T-helper 2 cell treated with Interferon-gamma antibody and Interleukin-4, amounts not matched to agents 5 μg/mL and 100 μg/mL, for 36 hours (primary cell): ENCODE data around the gene POFUT2.

Experiments used
- DNase-seq: peaks from one replicate; pipeline ENCODE4 v3.0.0; 2021; ENCODE audit warnings: low spot score
- H3K27ac Mint-ChIP-seq: one replicate; pipeline ENCODE4 v1.8.0; 2021; ENCODE audit warnings: mild to moderate bottlenecking, mixed read lengths
- H3K27me3 Mint-ChIP-seq: one replicate; pipeline ENCODE4 v1.8.0; 2021; ENCODE audit warnings: low read depth, mixed read lengths
- H3K36me3 Mint-ChIP-seq: one replicate; pipeline ENCODE4 v1.8.0; 2021; ENCODE audit warnings: low read depth, mixed read lengths
- H3K4me1 Mint-ChIP-seq: one replicate; pipeline ENCODE4 v1.8.0; 2021; ENCODE audit warnings: low read depth, mixed read lengths
- H3K4me3 Mint-ChIP-seq: one replicate; pipeline ENCODE4 v1.8.0; 2022; ENCODE audit warnings: mild to moderate bottlenecking, moderate library complexity, mixed read lengths
- H3K9me3 Mint-ChIP-seq: one replicate; pipeline ENCODE4 v1.8.0; 2021; ENCODE audit warnings: mixed read lengths

Gene POFUT2

DNA sequence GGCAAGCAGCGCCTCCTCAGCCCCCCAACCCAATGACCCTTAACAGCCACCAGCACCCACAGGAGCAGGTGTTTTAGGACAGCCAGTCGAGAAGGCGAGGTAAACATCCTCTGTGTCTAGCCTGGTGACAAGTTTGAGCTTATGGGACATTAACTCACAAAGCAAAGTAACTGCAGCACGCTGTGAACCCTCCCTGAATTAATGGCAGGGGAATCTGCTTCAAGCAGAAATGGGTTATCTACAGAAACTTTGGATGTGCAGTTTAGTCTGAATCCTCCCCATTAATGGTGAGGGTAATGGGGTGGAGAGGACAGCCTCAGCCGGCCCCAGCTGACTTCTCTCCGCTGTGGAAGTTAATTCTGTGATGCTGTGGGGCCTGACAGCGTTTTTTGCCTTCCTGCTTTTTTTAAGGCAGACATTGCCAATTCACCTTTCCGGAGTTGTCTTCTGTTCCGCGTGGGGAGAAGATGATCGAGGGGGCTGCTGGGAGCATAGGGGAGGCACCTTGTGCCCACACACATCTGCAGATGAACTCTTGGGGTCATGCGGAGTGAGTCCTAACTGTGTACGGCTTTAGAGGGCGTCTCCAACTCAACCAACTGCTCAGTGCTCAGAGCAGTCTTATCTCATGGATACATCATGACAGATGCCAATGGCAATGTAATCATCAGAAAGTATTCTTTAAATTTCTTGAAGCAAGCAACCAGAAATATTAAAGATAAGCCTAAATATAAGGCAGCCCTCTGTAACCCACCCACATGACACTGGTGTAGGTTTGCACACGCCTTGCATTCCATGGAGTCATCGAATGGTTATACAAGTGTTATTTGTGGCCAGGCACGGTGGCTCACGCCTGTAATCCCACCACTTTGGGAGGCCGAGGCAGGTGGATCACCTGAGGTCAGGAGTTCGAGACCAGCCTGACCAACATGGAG is 41.0 kb downstream of the POFUT2 start:
- H3K27ac Mint-ChIP-seq: no peak overlapping the region
- H3K36me3 Mint-ChIP-seq: peaks cover 2% of the 10 kb centered on the region
- H3K27me3 Mint-ChIP-seq: peaks cover 17% of the 10 kb centered on the region
- H3K4me3 Mint-ChIP-seq: no peak overlapping the region
- peaks cover 20% of the 10 kb centered on the region for H3K9me3 Mint-ChIP-seq
- no peak for DNase-seq
- H3K4me1 Mint-ChIP-seq: no peaks in the 10 kb centered on the region

DNA sequence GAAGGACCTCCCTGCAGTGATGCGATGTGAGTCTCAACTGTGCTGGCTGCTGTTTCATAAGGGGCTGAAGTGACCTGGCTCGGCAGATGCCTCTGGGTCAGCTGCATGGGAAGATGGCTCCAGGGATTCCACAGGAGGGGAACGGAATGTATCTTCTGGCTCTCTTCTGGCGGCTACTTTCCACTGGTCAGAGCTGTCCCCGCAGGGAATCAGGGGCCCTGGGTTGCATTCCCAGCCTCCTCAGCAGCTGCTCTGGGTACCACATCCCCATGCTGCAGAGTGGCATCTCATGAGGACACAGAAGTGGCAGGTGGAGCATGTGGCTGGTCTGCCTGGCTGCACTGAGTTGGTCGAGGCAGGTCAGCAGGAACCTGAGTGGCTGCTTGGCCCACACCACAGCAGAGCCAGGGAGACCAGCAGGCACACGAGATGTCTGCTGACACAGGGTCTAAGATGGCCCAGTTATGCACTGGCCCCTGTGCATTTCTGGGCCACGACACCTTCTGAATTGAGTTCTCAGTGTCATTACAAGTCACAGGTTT is 42.8 kb downstream of the POFUT2 start:
- peaks cover 21% of the 10 kb centered on the region for H3K9me3 Mint-ChIP-seq
- H3K27ac Mint-ChIP-seq: no peak overlapping the region
- H3K27me3 Mint-ChIP-seq: peaks cover 22% of the 10 kb centered on the region
- no peak overlapping the region for H3K4me3 Mint-ChIP-seq
- H3K36me3 Mint-ChIP-seq: peaks cover 2% of the 10 kb centered on the region
- H3K4me1 Mint-ChIP-seq: no peaks in the 10 kb centered on the region
- no peak for DNase-seq

DNA sequence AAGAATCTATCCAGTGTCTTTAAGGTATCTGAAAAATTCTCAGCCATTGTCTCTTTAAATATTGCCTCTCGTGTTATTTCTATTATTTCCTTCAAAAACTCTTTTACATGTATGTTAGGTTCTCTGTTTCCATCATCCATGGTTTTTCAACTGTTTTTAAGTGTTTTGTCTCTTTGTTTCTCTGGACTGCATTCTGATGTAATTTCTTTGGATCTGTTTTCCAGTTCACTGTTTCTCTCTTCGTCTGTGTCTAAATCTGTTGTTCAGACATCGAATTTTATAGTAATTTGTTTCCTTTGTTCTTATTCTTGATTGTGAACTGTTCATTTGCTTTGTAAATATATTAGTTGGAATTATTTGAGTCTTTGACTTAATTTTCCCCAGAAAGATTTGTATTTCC is 44.1 kb downstream of the POFUT2 start:
- Mint-ChIP-seq H3K4me1 (no peaks in the 10 kb centered on the region), H3K27ac (no peak overlapping the region), H3K9me3 (peaks cover 21% of the 10 kb centered on the region), H3K4me3 (no peak overlapping the region), H3K36me3 (peaks cover 2% of the 10 kb centered on the region), H3K27me3 (peaks cover 29% of the 10 kb centered on the region)
- no peak for DNase-seq

DNA sequence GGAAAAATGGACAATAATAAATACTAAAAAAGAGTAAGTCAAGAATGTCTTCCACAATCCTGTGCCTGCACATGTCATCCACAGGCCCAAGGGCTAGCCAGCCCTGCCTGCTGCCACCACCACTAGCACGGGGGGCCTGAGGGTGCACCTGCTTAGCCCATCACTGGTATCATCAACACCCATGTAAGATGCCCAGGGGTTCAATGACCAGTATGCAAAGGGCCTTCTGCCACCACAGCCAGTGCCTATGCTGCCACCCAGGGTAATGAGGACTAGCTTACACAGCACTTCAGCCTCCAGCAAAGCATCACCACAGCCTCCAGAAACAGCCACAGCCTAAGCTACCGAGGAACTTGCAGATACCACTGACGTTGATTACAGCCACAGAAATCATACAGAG is 46.3 kb downstream of the POFUT2 start:
- Mint-ChIP-seq H3K4me1 (peaks cover 3% of the 10 kb centered on the region), H3K36me3 (peaks cover 2% of the 10 kb centered on the region), H3K4me3 (no peak overlapping the region), H3K27ac (no peak overlapping the region), H3K27me3 (peaks cover 36% of the 10 kb centered on the region), H3K9me3 (peaks cover 21% of the 10 kb centered on the region)
- no peak for DNase-seq

DNA sequence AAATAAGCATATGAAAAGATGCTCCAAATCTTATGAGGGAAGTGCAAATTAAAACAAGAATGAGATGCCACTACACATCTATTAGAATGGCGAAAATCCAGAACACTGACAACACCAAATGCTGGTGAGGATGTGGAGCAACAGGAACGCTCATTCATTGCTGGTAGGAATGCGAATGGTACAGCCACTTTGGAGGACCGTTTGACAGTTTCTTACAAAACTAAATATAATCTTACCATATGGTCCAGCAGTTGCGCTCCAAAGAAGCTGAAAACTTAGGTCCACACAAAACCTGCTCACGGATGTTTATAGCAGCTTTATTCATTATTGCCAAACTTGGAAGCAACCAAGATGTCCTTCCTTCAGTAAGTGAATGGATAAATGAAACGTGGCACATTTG is 50.3 kb downstream of the POFUT2 start:
- Mint-ChIP-seq H3K4me1 (peaks cover 3% of the 10 kb centered on the region), H3K36me3 (no peaks in the 10 kb centered on the region), H3K9me3 (peaks cover 5% of the 10 kb centered on the region), H3K27ac (no peak overlapping the region), H3K27me3 (peaks cover 45% of the 10 kb centered on the region), H3K4me3 (no peak overlapping the region)
- DNase-seq: no peak

DNA sequence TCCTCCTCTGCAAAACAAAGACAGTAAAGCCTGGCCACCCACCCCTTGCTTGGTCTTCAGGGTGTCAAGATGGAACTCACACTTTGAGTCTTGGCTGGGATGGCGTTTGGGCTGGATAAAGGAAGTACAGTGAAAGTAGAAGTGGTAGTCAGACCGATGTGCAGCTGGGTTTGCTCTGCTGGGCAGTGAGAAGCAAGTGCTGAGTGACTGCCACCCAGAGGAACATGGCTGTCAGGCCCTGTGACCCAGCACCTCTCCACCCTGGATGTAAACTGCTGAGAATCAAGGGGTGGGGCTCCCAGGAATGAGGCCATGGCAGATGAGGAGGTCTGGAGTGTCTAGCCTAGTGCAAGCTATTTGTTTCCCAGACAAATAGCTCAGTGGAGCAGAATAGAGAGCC is 51.2 kb downstream of the POFUT2 start:
- Mint-ChIP-seq H3K4me3 (no peak overlapping the region), H3K9me3 (no peaks in the 10 kb centered on the region), H3K4me1 (peaks cover 7% of the 10 kb centered on the region), H3K27ac (no peak overlapping the region), H3K27me3 (peaks cover 49% of the 10 kb centered on the region), H3K36me3 (no peaks in the 10 kb centered on the region)
- DNase-seq: no peak

DNA sequence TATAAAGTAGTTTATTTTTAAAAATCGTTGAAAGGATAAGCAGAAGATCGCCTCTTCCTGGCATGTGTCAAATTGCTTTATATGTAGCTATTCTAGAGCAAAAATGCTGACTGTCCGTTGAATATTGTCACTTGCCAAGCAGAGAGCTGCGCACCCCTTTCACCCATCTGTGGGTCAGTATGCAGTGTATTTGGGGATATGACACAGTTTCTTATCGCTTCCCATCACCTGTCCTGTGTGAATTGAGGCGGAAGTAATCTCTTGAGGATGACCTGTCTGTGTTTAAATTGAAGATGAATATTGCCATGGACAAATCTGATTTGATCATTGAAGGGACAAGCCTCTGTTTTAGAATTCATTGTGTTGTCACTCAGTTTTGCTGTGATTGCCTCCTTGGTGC is 52.2 kb downstream of the POFUT2 start:
- Mint-ChIP-seq H3K27me3 (peaks cover 42% of the 10 kb centered on the region), H3K9me3 (no peaks in the 10 kb centered on the region), H3K36me3 (no peaks in the 10 kb centered on the region), H3K4me3 (no peak overlapping the region), H3K27ac (no peak overlapping the region), H3K4me1 (peaks cover 7% of the 10 kb centered on the region)
- DNase-seq: no peak

DNA sequence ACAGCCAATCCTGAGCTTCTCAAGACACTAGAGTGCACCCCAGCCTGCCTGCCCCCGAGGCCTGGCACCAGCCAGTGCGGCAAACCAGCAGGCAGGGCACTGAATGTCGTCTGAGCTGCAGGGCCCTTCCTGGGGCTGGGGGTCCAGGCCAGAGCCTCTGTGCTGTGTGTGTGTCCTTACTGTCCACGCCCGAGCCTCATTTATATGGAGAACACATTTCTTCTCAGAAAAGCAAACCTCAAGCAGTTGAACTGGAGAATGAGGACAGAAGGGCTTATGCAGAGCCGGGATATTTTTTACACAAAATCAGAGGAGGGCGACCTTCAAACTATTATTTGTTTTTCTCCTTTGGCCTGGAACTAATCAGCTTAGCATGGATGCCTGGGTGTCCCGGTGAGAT is 52.7 kb downstream of the POFUT2 start:
- no peak for DNase-seq
- no peaks in the 10 kb centered on the region for H3K9me3 Mint-ChIP-seq
- no peaks in the 10 kb centered on the region for H3K36me3 Mint-ChIP-seq
- no peak overlapping the region for H3K27ac Mint-ChIP-seq
- H3K4me1 Mint-ChIP-seq: peaks cover 7% of the 10 kb centered on the region
- H3K27me3 Mint-ChIP-seq: peaks cover 41% of the 10 kb centered on the region
- H3K4me3 Mint-ChIP-seq: no peak overlapping the region

DNA sequence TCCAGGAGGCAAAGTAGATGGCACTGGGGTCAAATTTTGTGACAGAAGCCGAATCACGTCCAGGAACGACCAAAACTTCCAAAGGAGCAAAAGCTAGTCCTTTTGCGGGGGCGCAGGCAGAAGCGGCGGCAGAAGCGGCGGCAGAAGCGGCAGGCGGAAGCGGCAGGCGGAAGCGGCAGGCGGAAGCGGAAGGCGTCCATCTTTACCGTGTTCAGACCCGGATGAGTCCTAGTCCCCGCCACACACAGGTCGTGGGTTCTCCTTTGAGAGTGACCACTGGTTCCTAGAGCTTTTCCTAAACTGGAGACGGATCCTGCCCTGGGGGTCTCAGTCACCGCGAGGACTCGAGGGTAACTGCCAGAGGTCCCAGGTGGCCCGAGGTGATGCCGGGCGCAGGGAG is 53.6 kb downstream of the POFUT2 start:
- Mint-ChIP-seq H3K9me3 (no peaks in the 10 kb centered on the region), H3K36me3 (no peaks in the 10 kb centered on the region), H3K4me1 (peaks cover 7% of the 10 kb centered on the region), H3K4me3 (no peak overlapping the region), H3K27me3 (peaks cover 32% of the 10 kb centered on the region), H3K27ac (no peak overlapping the region)
- DNase-seq: no peak

DNA sequence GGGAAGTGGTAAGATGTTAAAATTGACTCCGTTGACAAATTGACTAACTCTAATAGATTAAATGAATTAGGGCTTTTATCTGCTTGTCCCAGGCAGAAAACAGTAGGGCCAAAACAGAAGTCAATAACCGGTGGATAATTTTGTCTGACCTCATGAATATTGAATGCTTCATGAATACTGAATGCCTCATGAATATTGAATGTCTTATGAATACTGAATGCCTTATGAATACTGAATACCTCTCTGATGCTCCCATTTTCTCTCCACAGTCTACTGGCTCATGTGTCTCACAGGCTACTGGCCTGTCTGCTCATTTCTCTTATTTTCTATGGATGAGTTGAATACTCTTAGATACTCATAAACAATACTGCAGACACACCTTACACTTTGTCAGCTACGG is 56.0 kb downstream of the POFUT2 start:
- Mint-ChIP-seq H3K27ac (no peak overlapping the region), H3K4me3 (no peak overlapping the region), H3K27me3 (peaks cover 21% of the 10 kb centered on the region), H3K9me3 (no peaks in the 10 kb centered on the region), H3K4me1 (peaks cover 25% of the 10 kb centered on the region), H3K36me3 (peaks cover under 1% of the 10 kb centered on the region)
- DNase-seq: no peak

DNA sequence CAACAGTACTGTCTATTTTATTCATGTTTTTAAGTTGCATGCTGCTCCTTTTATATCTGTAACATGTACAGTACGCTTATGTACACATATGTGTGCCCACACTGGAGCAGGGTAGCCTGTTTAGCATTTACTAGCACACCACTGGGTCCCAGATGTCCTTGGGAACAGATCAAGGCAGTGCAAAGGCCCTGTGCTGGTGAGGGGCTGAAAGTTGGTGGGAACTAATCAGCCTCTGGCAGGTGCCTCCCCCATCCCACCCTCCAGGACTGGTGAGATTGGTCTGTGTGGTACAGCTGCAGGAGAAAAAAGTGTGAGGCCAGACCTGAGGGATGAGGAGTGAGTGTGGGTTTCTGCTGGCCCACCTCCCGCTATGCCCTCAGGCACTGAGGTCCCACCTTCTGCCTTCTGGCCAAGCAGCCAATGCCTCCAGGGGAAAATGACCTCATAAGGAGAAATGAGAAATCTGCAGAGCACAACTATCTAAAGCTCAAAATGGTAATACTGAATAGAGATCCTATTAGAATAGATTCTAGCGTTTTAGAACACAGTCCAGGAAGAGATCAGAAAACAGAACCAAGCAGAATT is 58.9 kb downstream of the POFUT2 start:
- no peak overlapping the region for H3K27ac Mint-ChIP-seq

DNA sequence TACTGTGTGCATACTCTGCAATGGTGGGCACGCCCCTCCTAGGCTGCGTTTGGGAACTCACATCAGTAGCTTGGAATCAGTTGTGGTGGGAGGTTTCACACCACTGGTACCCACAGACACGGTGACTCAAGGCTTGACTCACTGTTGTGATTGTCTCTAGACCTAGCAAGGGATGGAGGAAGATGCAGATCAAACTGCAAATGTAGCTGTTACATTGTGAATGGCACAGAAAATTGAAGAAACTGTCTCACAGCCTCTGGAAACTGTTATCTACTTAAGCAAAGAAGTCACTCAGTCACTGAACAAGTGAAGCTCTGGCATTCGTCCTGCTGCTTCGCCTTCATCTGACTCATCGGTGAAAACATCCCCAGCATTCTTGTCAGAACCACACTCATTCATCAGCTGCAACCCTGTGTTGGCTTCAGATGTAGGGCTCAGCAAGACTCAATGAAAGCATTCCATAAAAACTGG is 59.5 kb downstream of the POFUT2 start:
- Mint-ChIP-seq H3K36me3 (peaks cover 17% of the 10 kb centered on the region), H3K27me3 (peaks cover 9% of the 10 kb centered on the region), H3K4me1 (peaks cover 40% of the 10 kb centered on the region), H3K27ac (peak overlapping the region; percentile 68), H3K9me3 (no peaks in the 10 kb centered on the region), H3K4me3 (peak overlapping the region; percentile 44)
- peak; percentile 78 for DNase-seq

More for the DNA sequence above, 58.9 kb downstream of the POFUT2 start:
- Mint-ChIP-seq H3K4me1 (peaks cover 40% of the 10 kb centered on the region), H3K27me3 (peaks cover 14% of the 10 kb centered on the region), H3K9me3 (no peaks in the 10 kb centered on the region), H3K36me3 (peaks cover 16% of the 10 kb centered on the region), H3K4me3 (no peak overlapping the region)
- no peak for DNase-seq

DNA sequence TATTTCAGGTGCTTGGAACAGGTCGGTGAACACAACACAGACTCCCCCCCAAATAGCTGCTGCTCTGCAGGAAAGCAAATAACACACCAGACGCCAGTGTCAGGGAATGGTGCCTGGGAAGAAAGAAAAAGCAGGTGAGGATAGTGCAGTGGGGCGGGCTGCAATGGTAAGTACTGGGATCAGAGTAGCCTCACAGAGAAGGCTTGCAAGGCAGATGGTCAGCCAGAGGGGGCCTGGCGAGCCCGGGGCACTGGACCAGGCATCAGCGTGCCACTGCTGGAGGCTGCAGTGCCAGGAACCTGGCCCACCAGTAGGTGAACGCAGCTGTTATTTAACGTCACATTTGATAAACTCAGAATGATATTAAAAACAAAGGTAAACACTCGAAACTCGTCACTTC is 60.0 kb downstream of the POFUT2 start:
- DNase-seq: no peak
- Mint-ChIP-seq H3K4me1 (peaks cover 40% of the 10 kb centered on the region), H3K9me3 (no peaks in the 10 kb centered on the region), H3K27ac (no peak overlapping the region), H3K36me3 (peaks cover 17% of the 10 kb centered on the region), H3K27me3 (peaks cover 8% of the 10 kb centered on the region), H3K4me3 (no peak overlapping the region)
